COR-L47 (cell line): Measurements from ENCODE around the gene TTLL10.
A peak's percentile ranks its signal among the peaks of the same experiment; 100 is the strongest.

ENCODE experiments used
- DNase-seq: peaks from one replicate; lab custom pipeline; 2025; lab: John Stamatoyannopoulos, UW

TTLL10 gene

DNA sequence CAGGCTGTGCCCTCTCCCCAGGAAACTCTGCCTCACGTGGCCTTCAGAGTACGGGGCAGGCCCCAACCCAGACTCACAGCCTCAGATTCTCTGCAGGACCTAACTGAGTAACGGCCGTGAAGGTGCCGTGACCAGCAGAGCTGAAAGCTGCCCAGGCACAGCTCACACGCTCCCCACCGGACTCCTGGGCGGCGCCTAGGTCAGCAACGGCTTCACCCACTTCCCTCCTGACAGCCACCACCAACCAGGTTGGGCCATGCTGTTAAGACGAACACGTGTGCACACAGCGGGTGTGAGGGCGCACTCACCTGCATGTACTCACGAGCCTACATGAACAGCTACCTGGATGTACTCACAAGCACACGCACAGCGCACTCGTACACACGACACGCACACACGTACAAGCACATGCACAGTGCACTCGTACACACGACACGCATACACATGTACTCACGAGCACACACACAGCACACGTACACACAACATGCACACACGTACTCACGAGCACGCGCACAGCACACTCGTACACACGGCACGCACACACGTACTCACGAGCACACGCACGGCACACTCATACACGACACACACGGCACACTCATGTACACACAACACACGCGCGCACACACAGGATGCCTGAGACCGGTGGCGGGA lies 49.0 kb downstream of the TTLL10 start:
- no peak for DNase-seq

DNA sequence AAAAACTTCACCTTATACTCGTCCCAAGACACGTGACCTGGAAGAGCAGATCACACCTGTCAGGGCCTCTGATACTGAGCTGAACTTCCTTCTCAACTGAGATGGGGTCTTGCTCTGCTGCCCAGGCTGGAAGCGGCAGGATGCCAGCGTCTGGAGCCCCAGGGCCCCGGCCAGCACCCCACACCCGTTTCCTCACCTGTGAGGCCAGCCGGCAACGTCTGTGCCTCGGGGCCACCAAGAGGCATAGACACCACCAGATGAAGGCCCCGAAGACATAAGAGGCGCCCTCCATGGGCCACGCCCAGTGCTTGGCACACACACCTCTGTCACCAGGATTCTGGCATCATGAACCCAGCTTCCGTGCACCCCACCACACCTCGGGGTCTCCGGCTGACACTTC lies 49.6 kb downstream of the TTLL10 start:
- no peak for DNase-seq

DNA sequence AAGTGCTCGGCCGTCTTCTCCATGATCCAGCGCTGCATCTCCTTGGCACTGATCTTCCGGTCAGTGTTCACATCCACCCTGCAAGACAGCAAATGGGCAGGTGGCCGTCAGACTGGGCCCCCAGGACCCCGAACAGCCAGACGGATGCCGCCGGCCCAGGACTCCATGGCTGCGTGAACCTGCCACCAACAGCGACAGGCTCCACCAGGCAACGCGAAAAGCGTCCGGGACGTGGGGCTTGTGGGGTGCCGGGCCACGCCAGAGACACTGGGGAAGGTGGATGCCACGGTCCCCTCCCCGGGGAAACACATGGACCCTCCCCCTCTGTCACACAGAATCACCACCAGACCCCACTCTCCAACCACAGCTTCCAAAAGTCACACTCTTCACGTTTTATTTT lies 50.2 kb downstream of the TTLL10 start:
- DNase-seq, result no peak

DNA sequence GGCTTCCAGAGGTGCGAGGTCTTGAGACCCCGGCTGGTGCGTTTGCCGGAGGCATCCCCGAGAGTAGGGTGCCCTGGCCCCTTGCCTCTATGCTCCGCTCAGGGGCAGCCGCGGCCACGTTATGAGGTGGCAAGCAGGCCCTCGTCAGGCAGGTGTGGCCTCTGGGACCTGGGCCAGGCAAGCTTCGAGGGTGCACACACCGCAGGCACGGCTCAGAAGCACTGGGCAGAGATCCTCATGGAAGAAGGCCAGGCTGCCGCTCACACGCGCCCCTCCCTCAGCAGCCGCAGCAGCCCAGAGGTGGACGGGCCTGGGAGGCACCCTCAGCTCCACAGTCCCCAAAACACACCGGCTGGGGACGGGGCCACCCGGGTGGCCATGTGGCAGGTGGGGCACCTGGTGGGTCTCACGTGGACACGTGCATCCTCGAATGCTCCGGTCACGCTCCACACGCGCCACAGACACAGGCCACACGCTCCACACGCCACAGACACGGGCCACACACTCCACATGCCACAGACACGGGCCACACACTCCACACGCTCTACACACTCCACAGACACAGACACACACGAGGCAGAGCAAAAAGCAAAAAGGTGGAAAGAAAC lies 51.7 kb downstream of the TTLL10 start:
- no peak for DNase-seq

DNA sequence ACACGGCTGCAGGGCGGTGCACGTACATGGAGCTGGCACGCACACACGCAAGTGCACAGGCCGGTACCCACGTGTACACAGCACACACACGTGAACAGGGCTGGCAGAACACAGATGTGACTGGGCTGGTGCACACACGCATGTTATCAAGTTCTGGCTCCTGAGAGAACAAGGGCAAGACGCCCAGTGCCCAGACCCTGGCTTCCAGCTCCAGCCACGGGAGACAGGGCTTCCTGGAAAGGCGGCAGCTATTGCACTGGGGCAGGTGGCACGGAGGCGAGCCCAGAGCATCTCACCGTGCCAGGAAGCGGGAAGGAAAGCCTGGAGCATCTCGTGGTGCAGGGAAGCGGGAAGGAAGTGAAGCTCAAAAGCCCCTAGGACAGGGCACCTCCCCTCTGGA lies 52.2 kb downstream of the TTLL10 start:
- DNase-seq, result no peak

DNA sequence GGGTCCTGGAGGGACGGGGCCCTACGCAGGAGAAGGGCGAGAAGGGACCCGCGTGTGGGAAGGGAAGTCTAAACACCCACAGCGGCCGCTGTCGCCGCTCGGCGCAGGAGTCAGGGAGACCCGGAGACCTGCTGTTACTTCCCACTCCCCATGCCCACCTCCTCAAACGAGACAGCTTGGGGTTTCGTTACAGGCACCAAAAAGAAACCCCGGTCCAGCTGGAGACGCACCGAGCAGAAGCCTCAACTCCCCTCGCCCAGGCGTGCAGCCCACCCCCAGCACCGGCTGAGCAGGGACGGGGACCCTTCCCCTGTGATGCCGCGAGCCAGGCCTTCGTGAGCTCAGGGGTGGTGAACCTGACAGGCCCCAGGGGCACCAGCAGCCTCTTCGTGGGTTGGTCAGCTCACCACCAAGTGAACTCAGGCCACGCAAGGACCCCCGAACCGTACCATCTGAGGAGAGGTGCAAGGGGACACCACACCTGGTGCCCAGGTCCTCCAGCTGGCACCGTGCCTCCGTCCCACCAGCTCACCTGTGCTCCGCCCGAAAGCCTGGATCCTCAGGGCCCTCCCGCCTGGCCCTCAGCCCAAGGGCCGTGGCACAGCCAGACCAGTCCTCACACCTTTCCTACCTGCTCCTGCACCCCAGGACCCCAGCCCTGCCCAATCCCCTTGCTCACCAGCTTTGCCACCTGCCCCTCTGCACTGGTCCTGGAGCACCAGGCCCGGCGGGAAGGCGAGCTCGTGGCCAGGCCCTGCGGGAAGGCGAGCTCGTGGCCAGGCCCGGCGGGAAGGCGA lies 53.1 kb downstream of the TTLL10 start:
- no peak for DNase-seq

DNA sequence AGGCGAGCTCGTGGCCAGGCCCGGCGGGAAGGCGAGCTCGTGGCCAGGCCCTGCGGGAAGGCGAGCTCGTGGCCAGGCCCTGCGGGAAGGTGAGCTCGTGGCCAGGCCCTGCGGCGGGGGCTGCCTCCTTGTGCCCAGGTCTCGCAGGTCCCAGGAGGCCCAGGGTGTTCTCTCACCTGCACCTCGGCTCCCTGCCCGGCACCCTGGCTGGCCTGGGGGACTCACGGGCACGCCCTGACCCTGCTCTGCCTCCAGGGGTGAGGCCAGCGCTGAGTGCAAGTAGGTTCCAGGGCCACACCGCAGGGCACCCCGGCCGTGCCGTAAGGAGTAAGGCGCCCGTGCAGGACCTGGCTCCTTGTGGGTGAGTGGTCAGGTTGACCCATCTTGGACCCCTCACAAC lies 53.7 kb downstream of the TTLL10 start:
- no peak for DNase-seq

DNA sequence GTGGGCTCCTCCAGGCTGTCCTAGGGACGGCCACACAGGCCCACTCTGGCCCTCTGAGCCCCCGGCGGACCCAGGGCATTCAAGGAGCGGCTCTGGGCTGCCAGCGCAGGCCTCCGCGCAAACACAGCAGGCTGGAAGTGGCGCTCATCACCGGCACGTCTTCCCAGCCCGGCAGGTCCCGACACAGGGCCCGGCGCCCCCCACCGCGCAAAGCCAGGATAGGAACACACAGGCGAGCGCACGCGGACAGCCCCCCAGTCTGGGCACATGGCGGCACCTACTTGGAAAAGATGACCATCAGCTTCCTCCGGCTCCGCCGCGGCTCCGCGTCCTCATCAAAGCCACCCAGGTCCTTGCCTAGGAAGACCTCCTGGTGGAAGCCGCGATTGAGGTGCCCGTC lies 54.5 kb downstream of the TTLL10 start:
- no peak for DNase-seq

DNA sequence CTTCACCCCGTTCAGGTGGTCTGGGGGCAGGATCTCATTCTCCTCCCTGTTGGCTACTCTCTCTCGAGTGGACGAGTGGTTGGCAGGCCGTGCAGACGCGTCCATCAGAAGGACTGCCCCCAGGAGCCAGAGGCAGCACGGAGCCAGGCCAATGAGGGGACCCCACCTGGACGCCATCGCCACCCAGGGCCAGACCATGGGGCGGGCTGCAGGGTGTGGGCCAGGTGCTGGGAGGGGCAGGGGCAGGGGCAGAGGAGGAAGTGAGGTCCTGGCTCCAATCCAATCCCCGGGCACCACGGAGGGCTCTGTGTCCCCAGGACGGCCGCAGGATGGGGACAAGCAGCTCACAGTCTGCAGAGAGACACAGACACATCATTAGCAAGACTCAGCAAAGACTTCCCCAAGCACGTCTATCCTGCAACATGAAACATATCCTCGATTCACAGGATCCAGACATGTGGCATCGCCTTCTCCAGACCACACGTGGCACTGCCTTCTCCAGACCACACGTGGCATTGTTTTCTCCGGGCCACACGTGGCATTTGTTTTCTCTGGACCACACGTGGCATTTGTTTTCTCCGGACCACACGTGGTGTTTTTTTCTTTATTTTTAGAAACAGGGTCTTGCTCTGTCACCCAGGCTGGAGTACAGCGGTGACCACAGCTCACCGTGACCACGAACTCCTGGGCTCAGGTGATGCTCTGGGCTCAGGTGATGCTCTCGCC lies 55.1 kb downstream of the TTLL10 start:
- DNase-seq, result no peak

DNA sequence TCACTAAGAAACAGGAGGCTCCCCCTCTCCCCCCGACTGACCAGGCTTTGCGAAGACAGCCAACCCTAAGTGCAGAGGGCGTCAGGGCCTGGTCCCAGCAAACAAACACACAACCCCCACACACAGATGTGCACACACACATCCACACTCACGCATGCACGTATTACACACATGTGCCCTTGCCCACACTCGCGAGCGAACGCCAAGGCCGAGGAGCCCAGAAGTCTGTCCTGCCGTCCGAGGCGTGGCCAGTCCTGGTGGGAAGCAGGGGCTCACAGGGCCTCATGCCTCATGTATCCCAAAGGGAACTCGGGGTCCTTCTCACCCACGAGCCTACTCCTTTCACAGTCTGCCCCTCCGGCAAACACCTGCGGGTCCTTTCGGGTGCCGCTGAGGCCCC lies 56.1 kb downstream of the TTLL10 start:
- DNase-seq, result no peak

DNA sequence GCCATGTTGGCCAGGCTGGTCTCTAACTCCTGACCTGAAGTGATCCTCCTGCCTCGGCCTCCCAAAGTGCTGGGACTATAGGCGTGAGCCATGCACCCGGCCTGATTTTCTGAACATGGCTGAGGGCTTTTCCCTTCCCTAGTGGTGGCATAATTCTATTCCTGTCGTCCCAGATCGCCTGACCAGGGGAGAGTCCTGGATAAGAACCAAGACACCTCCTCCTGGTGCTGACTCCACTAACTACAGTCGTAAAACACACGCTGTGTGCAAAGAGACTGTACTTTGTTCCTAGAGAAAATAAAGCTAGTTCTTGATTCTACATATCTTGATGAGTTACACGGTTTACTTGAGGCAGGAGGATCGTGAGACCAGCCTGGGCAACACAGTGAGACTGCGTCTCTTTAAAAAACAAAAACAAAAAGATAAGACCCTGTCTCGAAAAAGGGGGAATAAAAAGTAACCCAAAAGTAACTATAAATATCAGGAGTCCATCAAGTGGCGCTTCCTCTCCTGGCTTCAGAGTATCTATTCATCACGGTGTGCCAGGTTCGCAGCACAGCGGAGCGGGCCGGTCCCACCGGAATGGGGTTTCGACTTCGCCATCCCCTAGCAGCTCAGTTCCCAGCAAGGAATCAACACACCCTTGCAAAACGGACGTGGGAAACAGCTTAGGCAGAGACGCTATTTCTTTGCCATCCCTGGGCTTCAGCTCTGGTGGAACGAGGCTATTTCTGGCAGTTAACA lies 57.1 kb downstream of the TTLL10 start:
- DNase-seq, result no peak

DNA sequence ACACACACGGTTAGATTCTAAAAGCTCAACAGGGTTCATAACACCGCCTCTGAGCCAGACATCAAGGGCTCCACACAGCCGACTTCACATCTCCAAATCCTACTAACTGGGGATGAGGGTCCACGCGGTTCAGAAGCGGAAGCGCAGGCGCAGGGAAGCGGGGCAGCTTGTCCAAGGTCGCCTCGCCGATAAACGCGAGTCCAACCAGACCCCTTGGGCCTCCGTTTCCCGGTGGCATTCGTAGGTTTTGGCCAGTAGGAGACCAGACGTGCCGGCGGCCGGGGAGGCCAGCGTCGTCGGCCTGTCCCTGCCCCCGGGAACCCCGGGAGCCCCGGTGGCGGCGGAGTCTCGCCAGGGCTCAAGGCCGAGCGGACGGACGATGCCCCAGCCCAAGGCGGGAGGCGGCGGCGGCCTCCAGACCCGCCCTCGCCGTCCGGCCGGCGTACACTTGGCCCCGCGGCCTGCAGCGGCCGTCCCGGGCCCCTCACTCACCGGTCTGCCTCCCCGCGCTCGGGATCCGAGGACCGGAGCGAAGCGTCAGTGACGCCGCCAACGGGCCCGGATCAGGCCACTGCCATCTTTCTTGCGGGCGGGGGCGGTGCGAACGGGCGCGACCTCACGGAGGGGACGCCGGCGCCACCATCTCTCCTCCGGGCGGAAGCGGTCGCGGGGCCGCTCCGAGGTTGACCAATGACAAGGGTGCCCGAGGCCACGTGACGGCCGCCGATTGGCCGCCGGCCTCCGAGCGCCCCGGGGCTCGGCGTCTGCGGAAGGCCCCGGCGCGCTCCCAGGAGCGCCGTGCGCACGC lies 57.9 kb downstream of the TTLL10 start, which contains the start of gene SDF4:
Gene SDF4, minus strand, starts transcription at position 602 of the 808 bp plus-strand sequence. CDS start 3,229 bp downstream, outside the sequence.
- peak; percentile 96 for DNase-seq

DNA sequence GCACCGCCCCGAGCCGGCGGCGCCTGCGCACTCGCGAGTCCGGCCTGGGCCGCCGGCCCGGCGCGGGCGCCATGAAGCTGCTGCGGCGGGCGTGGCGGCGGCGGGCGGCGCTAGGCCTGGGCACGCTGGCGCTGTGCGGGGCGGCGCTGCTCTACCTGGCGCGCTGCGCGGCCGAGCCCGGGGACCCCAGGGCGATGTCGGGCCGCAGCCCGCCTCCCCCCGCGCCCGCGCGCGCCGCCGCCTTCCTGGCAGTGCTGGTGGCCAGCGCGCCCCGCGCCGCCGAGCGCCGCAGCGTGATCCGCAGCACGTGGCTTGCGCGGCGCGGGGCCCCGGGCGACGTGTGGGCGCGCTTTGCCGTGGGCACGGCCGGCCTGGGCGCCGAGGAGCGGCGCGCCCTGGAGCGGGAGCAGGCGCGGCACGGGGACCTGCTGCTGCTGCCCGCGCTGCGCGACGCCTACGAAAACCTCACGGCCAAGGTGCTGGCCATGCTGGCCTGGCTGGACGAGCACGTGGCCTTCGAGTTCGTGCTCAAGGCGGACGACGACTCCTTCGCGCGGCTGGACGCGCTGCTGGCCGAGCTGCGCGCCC lies 58.6 kb downstream of the TTLL10 start, which contains the start of gene B3GALT6:
Gene B3GALT6, plus strand, starts transcription at position 30 of the 588 bp plus-strand sequence. Its CDS starts 42 bp downstream, at position 72.
- peak; percentile 66 for DNase-seq

DNA sequence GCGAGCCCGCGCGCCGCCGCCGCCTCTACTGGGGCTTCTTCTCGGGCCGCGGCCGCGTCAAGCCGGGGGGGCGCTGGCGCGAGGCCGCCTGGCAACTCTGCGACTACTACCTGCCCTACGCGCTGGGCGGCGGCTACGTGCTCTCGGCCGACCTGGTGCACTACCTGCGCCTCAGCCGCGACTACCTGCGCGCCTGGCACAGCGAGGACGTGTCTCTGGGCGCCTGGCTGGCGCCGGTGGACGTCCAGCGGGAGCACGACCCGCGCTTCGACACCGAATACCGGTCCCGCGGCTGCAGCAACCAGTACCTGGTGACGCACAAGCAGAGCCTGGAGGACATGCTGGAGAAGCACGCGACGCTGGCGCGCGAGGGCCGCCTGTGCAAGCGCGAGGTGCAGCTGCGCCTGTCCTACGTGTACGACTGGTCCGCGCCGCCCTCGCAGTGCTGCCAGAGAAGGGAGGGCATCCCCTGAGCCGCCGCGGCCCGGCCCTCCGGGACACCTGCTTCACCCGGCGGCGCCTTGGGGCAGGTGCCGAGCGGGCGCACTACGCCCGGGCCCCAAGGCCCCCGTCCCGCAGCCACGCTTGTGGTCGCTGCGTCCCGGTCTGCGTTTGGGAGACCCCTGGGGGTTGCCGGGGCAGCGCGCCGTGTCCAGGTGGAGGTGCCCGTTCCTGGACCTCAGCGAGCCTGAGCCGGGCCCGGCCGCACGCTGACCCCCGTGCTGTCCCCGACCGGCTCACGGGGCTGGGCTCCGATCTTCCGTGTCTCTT lies 59.3 kb downstream of the TTLL10 start:
- no peak for DNase-seq

DNA sequence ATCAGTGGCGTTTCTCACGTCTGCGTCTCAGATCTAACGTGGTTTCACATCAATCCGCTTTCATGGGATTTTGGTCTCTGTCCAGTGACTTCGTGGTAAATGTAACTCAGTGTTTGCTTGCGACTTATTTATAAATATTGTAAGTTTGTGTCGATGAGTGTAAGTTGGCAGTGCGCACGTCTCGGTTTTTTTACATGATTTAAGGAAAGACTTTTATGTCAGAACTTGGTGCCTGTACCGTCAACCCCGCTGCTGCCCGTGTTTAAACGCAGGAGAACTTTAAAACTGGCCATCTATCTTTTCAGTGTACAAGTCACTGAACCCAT lies 59.9 kb downstream of the TTLL10 start:
- no peak for DNase-seq

DNA sequence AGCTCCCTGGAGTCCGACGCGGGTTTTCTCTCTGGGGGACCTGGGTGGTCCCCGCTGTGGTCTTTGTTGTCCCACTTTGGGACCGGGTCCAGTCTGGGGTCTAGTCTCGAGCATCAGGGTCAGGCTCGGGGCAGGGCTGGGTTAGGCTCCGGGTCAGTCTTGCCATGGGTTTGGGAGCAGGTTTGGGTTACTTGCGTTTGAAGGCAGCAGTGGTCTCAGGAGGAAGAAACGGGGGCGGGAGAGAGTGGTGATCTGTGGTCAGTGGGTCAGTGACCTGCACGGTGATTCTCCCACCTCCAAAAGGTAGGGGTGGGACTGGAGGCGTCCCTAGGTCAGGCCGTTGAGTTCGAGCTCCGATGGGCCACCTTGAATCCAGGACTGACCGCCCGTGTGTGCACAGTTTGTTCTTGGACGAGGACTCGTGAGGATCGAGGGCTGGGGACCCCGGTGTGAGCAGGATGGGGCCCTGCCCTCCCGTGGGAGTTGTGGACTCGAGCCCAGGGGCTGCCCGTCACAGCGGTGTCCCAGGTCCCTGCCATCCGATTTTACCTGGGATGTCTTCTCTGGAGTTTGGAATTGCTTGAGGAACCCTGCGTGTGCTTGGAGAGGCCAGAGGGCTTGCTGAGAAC lies 60.6 kb downstream of the TTLL10 start:
- DNase-seq, result no peak

DNA sequence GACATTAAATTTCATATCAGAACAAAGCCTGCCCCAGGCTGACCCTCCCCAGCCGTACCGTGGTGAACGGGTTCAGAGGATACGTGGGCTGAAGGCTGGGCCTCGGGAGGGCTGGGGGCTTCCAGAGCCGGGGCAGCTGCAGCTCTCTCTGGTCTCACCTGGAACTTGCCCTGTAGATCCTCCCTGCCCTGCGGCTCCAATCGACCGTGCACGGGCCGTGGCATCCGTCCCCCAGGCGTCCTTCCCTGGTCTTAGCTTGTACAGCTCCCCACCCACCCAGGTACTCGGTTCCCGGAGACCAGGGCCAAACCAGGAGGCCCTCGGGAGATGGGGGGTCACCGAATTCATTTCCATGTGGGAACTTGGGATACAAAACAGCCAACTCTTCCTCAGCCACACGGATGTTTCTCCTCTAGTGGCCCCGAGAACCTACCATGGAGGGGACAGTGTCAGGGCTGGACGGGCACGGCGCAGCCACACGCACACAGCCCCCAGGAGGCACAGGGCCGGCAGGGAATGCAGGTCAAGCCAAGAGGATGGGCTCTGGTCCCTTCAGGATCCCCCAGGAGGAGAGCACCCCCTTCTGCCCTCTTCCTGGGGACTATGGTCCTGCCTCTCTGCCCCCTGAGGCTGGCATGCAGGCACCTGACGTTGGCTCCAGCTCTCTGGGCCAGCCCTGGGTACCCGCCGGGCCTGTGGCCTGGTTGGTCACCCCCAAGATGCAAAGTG lies 61.5 kb downstream of the TTLL10 start:
- DNase-seq, result no peak

DNA sequence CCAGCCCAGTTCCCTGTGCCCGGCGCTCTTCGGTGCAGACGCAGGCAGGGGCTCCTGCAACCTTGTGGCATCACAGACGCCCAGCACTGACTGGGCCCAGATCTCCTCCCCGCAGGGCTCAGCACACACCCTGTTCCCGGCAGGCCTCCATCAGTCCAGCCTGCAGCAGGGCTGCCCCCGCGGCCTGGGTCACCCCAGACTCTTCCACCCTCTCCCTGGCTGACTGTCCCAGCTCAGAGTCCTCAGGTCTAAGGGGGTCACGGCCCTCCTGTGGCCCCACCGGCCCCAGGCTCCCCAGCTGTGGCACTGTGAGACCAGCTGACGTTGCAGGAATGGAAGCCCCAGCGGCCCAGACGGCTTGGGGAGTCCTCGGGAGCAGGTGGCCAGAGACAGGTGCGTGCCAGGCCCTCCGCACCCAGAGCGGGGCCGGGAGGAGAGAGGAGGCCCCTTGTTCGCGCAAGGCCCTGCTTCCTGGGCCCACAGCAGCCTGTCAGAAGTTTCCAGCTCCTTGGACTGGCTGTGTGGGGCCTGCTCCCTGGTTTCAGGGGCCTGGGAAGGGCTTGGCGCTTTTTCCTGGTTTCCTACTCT lies 62.6 kb downstream of the TTLL10 start:
- no peak for DNase-seq
